Activated CD4-positive, alpha-beta T cell treated with anti-CD3 and anti-CD28 coated beads, Interleukin-2, Interleukin-6, amounts not matched to agents 100 ng/mL and 50 ng/mL, durations not matched to agents 16 hours and 8 hours (primary cell): ENCODE measurements around the gene UBTF.
"Not testable (repeated sequence)": the region's sequence is repeated elsewhere in the genome, so short reads cannot be mapped to it uniquely, and the experiment has no call there.

Source experiments
- DNase-seq: peaks from one replicate; pipeline ENCODE4 v3.0.0-alpha.2; 2020

UBTF gene

DNA sequence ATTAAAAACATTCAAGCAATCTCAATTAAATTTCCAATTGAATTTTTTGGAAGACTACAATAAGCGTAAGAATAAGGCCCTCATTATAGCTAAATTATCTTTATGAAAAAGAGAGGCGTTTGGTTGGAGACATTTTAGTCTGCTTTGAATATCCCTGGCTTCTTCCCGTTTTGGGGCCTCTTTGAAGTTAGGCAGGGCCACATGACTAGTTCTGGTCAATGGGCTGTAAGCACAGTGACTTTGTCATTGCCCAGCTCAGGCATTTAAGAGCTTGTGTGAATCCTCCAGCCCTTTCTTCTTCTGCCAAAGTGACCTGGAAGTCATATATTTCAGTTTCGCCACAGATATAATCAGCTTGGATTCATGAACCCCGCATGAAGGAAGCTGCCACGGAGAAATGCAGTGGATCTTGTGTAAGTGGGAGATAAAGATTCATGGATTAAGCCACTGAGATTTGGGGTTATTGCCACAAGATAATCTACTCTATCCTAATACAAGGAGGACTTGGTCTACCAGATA is 21.7 kb upstream of the UBTF start:
- no peak for DNase-seq

DNA sequence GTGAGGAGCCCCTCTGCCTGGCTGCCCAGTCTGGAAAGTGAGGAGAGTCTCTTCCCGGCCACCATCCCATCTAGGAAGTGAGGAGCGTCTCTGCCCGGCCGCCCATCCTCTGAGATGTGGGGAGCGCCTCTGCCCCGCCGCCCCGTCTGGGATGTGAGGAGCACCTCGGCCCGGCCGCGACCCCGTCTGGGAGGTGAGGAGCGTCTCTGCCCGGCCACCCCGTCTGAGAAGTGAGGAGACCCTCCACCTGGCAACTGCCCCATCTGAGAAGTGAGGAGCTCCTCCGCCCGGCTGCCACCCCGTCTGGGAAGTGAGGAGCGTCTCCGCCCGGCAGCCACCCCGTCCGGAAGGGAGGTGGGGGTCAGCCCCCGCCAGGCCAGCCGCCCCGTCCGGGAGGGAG is 18.4 kb upstream of the UBTF start:
- DNase-seq: not testable (repeated sequence)

DNA sequence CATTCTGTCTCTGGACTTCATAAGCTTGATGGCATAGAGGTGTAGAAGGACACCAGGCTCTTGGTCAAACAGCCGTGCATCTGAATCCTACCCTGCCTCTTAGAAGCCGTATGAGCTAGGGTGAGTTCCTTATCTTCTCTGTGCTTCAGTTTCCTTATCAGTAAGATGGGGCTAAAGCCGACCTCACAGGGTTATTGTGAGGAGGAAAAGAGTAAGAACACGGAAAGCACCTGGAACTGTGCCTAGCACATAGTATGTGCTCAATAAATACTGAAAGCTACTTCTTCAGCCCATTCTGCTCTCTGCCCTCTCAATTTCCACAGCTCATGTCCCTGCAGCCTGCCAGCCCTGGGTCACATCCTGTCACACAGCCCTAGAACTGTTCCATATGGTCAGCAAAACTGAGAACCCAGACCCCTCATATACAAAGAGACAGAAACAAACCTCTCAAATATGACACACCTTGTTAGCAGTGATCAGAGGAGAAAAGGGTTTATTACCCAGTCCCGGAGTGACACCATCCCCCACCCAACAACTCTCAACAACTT is 17.0 kb upstream of the UBTF start:
- no peak for DNase-seq

DNA sequence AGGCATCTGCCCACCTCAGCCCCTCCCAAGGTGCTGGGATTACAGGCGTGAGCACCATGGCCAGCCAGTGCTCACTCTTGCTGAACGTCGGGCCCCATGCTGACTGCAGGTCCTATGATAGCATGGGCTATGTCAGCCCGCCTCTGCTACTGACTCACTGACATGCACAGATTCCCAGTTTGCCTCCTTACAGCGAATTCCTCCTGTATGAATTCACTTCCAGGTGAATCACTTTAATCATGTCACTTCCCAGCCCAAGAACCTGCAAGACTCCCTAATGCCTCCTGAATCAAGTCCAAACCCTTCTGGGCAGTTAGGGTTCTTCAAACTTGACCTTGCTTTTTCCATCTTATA is 16.1 kb upstream of the UBTF start:
- DNase-seq: no peak

DNA sequence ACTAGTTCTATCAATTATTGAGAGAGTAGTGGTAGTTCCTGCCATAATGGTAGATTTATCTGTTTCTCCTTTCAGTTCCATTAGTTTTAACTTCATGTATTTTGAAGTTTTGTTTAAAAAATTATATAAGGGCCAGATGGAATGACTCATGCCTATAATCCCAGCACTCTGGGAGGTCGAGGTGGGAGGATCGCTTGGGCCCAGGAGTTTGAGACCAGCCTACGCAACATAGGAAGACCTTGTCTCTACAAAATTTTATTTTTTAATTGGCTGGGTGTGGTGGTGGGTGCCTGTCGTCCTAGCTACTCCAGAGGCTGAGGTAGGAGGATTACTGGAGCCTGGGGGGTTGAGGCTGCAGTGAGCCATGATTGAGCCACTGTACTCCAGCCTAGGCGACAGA is 14.1 kb upstream of the UBTF start:
- DNase-seq: no peak

DNA sequence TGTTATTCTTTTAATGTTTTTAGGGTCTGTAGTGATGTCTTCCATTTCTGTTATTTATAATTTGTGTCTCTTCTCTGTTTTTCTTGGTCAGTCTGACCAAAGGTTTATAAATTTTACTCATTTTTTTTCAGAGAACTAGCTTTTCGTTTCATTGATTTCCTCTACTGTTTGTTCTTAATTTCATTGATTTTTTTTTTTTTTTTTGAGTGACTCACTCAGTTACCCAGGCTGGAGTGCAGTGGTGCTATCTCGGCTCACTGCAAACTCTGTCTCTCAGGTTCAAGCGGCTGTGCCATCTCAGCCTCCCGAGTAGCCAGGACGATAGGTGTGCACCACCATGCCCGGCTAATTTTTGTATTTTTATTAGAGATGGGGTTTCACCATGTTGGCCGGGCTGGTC is 12.6 kb upstream of the UBTF start:
- DNase-seq: no peak

DNA sequence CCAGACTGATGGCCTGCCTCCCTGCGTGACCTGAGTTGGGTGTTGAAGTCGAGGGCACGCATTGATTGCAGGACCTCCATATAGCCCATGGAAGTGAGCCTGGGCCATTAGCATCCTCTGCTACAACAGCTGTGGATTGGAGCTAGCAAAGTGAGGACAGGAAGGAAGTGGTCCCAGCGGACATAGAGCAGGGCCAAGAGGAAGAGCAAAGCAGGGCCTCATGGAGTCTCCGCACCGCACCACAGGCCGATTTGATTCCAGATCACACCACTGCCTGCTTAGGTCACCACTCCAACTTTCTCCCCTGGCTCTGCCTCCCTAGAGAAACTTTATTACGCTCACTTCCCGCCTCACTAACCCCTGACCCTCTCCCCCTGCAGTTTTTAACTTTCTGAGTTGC is 10.7 kb upstream of the UBTF start:
- no peak for DNase-seq

DNA sequence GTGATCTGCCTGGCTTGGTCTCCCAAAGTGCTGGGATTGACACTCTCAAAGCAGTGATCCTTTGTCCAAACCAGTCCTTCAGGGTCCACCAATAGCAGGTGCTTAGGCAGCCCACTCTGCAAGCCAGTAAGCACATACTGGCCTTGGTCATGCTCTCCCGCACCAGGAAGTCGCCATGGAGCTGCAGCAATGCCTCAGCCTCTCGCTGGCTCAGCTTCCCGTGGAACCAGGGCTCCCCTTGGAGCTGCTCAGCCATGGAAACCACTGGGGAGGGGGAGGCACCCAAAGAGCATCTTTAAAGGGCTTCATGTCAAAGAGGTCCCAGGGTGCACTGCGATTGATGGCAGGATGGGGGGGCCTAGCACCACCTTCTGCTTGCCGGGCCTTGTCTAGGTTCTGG is 9.6 kb upstream of the UBTF start:
- DNase-seq: no peak

DNA sequence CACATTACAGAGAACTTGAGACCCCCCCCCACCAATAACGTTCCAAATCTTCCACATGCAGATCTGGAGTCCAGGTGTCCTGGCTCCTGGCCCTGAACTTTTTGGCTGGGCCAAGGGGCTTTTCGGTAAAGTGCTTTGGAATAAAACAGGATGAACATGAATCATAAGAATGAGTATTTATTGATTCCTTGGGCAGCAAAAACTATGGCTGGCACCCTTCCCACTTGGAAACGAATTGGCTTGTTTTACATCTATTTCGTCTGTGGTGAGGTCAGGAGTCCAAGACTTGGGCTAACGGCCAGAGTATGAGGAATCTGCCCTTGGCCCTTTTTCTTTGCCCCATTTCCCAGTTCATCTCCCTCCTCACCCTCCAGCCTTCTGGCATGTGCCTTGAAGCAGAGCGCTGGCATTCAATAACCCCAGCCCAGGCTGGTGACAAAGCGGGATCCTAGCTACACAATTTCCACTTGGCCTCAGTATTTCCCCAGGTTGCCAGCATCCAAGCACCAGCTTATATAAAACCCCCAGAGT is 4.1 kb upstream of the UBTF start:
- no peak for DNase-seq

DNA sequence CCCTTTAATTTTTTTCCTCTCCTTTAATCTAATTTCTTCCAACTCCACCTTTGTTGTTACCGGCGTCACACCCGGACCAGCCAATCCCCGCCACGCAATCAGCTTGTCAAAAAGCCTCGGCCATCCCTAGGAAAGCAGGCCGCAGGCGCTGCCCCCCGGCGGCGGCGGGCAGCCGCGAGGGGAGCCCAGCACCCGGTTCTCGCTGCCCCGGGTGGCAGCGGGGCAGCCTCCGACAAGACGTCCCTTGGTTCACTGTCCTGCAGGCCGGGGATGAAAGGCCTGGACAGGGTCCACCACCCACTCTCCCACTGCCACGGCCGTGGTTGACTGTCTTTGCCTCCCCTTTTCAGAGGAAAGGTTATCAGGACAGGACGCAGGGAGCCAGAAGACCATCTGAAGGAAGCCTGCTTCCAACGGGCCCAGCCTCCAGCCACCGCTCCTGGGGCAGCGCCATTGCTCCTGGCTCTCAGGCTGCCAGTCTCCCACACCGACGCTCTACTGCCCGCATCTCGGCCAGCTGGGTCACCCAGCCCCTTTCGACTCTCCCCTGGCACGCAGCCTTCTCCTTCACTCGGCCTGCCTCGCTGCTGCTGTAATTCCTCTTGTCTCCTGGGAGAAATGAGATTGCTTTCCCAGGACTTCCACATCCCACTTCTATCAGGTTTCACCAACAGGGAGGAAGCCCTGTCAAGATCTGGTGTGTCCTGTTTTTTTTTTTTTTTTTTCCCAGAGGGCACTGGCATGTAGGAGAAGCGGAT is 2.8 kb upstream of the UBTF start:
- DNase-seq: peak; percentile 68

DNA sequence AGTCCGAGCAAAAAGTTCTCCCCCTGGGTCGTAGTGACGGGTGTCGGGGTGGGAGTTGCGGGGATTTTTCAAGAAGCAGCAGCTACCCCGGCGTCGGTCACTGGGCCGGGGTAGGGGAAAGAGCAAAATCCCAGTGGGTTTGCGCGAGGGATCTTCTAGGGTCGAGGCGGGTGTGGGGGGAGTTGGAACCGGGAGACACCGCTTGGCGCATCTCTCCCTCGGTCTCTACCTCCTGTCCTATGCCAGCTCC is 2.3 kb upstream of the UBTF start:
- no peak for DNase-seq

DNA sequence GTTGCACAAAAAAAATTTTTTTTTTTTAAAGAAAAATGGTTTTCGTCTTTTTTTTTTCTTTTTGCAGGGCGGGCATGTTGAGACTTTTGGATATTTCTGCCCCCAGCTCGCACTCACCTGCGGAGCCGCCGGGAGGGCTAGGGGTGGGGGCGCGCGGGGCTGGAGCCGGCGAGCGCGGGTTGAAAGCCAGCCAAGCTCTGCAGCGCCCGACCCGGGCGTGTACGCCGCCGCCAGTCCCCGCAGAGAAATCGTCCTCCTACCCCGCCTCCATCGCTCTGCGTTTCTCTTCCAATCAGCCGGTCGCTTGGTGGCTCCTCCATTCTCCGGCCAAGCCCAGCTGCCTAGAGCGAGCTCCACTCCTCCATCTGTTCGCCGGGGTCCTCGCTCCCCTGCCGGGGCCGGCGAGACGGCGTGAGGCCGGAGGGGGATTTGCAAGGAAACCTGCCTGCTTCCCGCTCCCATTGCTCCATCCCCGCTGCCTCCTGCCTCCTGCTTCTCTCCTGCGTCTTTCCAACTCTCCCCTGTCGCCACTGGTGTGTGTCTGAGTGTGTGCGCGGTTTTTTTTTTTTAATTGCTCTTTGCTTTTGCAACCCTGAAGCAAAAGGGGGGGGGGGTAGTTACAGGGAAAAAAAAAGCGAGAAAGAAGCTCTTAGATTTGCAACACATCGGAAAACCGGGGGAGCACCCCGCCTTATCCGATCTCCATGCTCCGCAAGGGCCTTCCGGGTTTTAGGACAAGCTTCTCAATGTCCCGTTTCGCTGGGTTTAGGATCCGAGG is 1.8 kb upstream of the UBTF start:
- peak; percentile 78 for DNase-seq

DNA sequence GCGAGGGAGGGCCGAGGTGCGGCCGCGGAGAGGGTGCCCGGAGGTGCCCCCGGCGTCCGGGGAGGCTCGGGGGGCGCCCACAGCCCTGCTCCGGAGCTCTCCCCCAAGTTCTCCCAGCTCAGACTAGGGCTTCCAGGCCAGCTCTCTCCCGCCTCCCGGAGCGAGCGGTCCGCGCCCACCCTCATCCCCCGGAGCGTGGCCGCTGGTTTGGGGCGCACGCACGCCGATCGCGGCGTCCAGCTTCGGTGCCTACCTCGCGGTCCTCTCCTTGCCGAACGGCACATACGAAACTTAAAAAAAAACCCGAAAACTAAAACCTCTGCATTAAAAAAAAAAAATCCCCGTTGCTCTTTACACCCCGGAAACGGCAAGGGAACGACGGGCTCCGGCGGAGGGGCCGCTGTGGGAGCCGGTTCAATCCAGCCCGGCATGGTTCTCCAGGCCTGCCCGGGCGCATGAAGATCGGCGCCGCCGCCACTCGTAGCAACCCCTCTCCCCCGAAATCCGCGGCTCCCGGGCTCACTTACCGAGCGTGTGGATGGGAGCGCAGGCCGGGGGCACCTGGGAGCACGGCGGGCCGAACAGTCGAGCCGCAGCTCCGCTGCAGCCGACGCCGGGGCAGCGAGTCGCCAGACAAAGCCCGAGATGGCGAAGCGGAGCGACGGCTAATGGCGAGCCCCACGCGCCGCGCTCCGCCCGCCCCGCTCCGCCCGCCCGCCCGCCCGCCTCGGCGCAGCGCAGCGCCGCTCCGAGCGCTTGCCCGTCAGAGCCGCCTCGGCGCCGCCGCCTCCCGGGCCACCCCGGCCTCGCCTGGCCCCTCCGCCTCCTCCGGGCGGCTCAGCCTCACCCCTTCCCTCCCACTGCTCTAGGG is 973 bp upstream of the UBTF start:
- DNase-seq: peak; percentile 64

DNA sequence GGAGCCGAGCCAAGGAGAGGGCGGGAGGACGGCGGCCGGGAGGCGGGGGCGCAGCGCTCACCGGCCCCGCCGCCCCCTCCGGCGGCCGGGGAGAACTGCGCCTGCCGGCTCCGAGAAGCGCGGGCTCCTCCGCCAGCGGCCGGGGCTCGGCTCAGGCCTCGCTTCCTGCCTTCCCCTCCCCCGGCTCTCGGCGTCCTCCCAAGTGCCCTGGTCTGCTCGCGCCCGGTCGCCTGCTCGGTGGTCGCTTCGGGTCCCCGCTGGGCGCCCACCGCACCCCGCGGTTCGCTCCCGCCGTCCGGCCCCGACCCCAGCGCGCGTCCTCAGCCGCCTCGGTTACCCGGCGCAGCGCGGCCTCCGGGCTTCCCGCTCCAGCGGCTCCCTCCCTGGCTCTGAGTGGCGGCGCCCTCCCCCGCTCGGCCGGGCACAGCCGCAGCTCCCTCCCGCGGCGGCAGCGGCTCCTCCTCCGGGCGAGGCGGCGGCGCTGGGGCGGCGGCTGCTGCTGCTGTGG is 313 bp downstream of the UBTF start:
- DNase-seq: peak; percentile 76

DNA sequence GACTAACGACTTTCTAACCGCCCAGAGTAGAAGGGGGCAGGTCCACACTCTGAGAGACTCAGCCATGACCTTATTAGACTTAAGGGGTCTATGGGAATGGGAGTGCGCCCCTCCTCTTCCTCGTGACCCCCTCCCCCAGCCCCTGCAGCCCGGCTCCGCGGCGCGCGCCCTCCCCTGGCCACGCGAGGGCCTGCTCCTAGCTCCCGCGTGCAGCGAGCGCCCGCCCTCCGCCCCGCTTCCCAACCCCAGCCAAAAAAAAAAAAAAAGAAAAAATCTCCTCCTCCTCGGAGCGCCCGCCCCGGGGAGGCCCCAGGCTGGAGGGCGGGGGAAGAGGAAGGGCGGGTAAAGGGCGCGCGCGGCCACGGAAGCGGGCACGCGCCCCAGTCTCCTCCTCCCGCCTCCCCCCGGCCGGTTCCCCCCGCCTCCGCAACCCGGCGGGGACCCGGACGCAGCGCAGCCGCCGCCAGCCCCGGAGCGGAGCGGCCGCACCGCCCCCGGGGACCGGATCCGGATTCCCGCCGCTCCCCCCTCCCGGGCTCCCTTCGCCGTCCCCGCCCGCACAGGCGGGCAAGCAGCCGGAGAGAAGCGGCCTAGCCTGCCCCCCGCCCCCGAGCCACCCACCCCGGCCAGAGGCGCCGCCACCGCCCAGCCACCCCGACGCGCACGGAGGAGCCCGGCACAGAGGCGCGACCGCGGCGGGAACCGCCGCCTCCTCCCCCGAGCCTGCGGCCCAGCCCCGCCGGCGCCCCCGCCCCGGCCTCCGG is 949 bp downstream of the UBTF start:
- peak; percentile 92 for DNase-seq

DNA sequence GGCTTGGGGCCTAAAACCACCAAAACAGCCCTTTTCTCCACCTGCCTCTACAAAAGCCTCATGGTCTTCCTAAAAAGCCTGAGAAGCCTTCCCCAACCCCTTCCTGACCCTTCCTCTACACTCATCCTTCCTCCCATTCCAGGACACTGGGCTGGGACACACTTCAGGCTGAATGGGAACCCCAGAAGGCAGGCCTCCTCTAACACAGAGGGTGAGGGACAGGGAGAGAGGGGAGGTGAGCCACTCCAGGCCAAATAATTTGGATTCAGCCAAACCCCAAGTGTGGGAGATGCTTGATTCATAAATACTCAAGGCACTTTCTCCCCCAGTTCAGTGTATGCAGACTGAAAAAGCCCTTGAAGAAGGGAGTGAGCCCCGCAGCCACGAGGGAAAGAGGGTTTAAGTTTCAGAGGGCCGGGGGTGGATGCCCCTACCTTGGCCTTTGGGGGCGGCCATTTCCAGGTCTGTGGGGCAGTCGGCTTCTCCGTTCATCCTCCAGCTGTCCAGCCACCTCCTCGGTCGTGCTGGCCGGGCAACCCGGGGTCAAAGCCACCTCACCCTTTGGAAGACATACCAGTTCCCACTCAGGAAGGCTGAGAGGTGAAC is 1.6 kb downstream of the UBTF start:
- DNase-seq: peak; percentile 14

DNA sequence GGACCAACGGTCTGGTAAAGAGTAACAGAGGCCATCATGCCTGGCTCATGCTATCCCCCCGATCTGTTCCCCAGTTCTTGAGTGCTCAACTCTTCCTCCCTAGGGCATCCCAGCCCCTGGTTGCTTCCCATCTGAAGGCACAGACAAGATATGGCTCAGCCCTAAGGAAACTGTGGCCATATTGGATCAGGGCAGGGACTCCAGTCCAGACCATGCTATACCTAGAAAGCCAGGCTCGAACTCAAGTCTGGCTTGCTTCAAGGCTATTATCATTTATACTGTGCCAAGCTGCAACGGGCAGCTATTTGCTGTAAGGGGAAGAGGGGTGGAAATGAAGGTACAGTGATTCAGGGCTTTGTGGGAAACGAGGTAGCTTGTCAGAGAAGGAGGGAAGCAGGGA is 2.8 kb downstream of the UBTF start:
- peak; percentile 60 for DNase-seq

DNA sequence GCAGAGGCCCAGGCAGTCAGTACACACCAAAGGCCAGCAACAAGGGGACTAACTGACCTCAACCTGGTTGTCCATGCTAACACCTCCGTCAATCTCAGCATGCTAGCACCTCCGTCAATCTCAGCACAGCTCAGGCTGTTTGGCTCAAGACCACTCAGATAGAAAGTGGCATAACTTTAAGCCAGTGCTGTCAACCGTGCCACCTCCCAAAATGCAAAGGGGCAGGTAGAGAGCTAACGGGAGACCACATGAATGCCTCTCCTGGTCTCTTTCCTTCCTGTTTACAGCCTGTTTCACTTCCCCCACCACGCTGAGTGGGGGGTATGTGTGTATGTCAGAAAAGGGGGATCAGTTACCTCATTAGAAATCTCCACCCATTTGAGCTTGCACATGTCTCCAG is 3.3 kb downstream of the UBTF start:
- peak; percentile 75 for DNase-seq

DNA sequence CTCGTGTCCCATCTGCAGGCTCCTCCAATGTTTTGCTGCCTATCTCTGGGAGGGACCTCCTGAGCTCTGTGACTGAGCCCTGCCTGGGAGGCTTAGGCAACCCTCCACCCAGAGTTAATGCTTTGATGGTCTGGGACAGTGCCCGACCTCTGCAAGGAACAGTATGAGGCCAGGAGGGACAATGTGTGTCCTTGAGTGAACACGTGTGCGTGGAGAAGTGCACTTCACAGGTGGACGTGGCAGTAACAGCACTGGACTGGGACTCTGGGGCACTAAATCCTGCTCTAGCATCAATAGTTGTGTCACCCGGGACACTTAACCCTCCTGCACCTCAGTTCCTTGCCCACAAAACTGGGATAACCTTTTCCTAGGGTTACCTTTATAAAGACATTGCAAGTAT is 4.6 kb downstream of the UBTF start:
- DNase-seq: no peak

DNA sequence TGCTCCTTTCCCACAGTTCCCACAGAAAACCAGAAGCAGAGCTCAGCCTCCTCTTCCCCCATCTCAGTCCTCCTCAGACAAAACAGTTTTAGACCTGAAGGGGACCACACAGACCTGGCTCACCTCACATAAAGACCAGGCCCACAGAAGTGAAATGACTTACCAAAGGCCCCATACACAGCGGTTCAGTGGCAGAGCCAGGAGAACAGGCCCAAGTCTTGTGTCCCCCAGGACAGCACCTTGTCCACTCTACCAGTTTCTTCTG is 5.3 kb downstream of the UBTF start:
- DNase-seq: no peak

DNA sequence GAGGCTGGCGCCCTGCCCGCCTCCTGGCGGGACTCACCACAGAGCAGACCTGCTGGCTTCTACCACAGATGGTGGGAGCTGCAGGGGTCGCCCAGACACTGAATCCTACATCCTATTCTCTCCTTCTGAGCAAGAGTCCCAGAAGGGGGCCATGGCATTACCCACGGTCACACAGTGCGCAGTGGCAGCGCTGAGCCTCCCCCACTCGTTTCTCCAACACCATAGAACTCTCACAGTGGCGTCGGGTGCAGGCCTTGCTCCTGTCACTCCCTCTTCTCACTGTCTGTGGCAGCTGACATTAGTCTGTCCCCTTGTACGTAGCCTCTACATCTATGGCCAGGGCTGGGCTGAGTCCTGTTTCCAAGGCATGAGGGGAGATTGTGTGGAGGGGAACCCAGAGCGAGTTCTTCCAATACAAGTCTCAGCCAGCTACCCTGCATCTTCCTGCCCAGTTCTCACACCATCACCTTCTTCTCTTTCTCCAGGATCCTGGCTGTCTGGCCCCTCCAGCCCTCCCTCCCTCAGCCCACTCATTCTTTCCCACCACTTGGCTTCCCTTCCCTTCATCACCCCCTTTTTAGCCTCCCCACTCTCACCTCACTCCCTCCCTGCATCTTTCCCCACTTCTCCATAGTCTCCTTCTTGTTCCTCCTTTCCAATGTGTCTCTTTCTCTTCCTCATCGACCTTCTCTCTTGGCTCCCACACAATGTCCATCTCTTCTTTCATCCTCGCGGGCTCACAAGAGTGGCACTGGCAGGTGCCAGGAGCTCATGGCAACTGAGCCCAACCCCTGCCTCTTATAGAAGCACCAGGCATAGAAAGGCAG is 5.9 kb downstream of the UBTF start:
- no peak for DNase-seq
